Measurements from ENCODE around the gene NSMCE4A.

Gene NSMCE4A

GRCh38 chr10:122012731-122013130, 37.7 kb upstream of the NSMCE4A start:
- H4K8ac ChIP-seq (ENCODE audit: low read depth, low read length): no peak overlapping the region
- no peaks in the 10 kb centered on the region for H3K36me3 ChIP-seq (ENCODE audit: control insufficient read depth in 1 of 2, insufficient read depth in 2 of 2, low read length in 2 of 2)
- H3K27ac ChIP-seq (ENCODE audit: low read depth, low read length): no peak overlapping the region
- H4K12ac ChIP-seq (ENCODE audit: low read depth, low read length): no peak overlapping the region
- H2BK5ac ChIP-seq (ENCODE audit: low read depth, low read length, poor library complexity): no peak overlapping the region
- H3K9ac ChIP-seq (ENCODE audit: low read length): no peak overlapping the region
- DNase-seq: no peak
- H3K27me3 ChIP-seq (ENCODE audit: insufficient read depth, low read length): no peaks in the 10 kb centered on the region
- no peak overlapping the region for H2BK12ac ChIP-seq (ENCODE audit: low read length)
- no peak overlapping the region for H4K91ac ChIP-seq (ENCODE audit: low read depth, low read length)
- no peak overlapping the region for H3K23ac ChIP-seq (ENCODE audit: low read length)
- no peak overlapping the region for H3K18ac ChIP-seq (ENCODE audit: low read length)
- no peak overlapping the region for H2AK5ac ChIP-seq (ENCODE audit: low read length)
- no peak overlapping the region for H2AFZ ChIP-seq (ENCODE audit: insufficient read depth, low read length, poor library complexity)
- no peak overlapping the region for H2BK120ac ChIP-seq (ENCODE audit: insufficient read depth, low read length, poor library complexity)
- H3K4me3 ChIP-seq (ENCODE audit: low read depth, low read length): no peak overlapping the region
- H3K14ac ChIP-seq (ENCODE audit: low read length): no peak overlapping the region
- H3K79me1 ChIP-seq (ENCODE audit: low read length): no peaks in the 10 kb centered on the region
- no peaks in the 10 kb centered on the region for H3K4me1 ChIP-seq (ENCODE audit: control insufficient read depth in 1 of 2, insufficient read depth in 2 of 2, low read length in 2 of 2)
- H3K4ac ChIP-seq (ENCODE audit: low read depth, low read length): no peak overlapping the region
- no peak overlapping the region for H3K4me2 ChIP-seq (ENCODE audit: low read length)
- H3K9me3 ChIP-seq (ENCODE audit: insufficient read depth, low read depth, low read length): peaks cover 2% of the 10 kb centered on the region
- WGBS (ENCODE audit: extremely low coverage, insufficient coverage, insufficient read length): no CpG with 5 or more reads among the region's 5 CpGs
- H3K79me2 ChIP-seq (ENCODE audit: control insufficient read depth, insufficient read depth, low read length, poor library complexity): no peaks in the 10 kb centered on the region

- Histone ChIP-seq H3K4me1 (ENCODE audit: control insufficient read depth in 1 of 2, insufficient read depth in 2 of 2, low read length in 2 of 2) (no peaks in the 10 kb centered on the region), H3K4me2 (ENCODE audit: low read length) (no peak overlapping the region), H3K14ac (ENCODE audit: low read length) (no peak overlapping the region), H2BK120ac (ENCODE audit: insufficient read depth, low read length, poor library complexity) (no peak overlapping the region), H3K18ac (ENCODE audit: low read length) (no peak overlapping the region), H3K4ac (ENCODE audit: low read depth, low read length) (no peak overlapping the region), H2BK12ac (ENCODE audit: low read length) (no peak overlapping the region), H3K36me3 (ENCODE audit: control insufficient read depth in 1 of 2, insufficient read depth in 2 of 2, low read length in 2 of 2) (no peaks in the 10 kb centered on the region), H3K79me2 (ENCODE audit: control insufficient read depth, insufficient read depth, low read length, poor library complexity) (no peaks in the 10 kb centered on the region), H3K4me3 (ENCODE audit: low read depth, low read length) (no peak overlapping the region), H2BK5ac (ENCODE audit: low read depth, low read length, poor library complexity) (no peak overlapping the region), H3K23ac (ENCODE audit: low read length) (no peak overlapping the region), H3K79me1 (ENCODE audit: low read length) (no peaks in the 10 kb centered on the region), H3K9me3 (ENCODE audit: insufficient read depth, low read depth, low read length) (peaks cover 2% of the 10 kb centered on the region), H3K27ac (ENCODE audit: low read depth, low read length) (no peak overlapping the region), H4K8ac (ENCODE audit: low read depth, low read length) (no peak overlapping the region), H2AFZ (ENCODE audit: insufficient read depth, low read length, poor library complexity) (no peak overlapping the region), H3K9ac (ENCODE audit: low read length) (no peak overlapping the region), H4K12ac (ENCODE audit: low read depth, low read length) (no peak overlapping the region), H2AK5ac (ENCODE audit: low read length) (no peak overlapping the region), H4K91ac (ENCODE audit: low read depth, low read length) (no peak overlapping the region), H3K27me3 (ENCODE audit: insufficient read depth, low read length) (no peaks in the 10 kb centered on the region)
- no peak for DNase-seq
- WGBS (ENCODE audit: extremely low coverage, insufficient coverage, insufficient read length): no CpG with 5 or more reads among the region's 4 CpGs
Measured at GRCh38 chr10:122010405-122011050, 35.5 kb upstream of the NSMCE4A start.

- H3K79me2 ChIP-seq (ENCODE audit: control insufficient read depth, insufficient read depth, low read length, poor library complexity): no peaks in the 10 kb centered on the region
- no peak overlapping the region for H3K27ac ChIP-seq (ENCODE audit: low read depth, low read length)
- no peak overlapping the region for H3K9ac ChIP-seq (ENCODE audit: low read length)
- H3K27me3 ChIP-seq (ENCODE audit: insufficient read depth, low read length): no peaks in the 10 kb centered on the region
- H3K4me2 ChIP-seq (ENCODE audit: low read length): no peak overlapping the region
- H3K79me1 ChIP-seq (ENCODE audit: low read length): no peaks in the 10 kb centered on the region
- H3K23ac ChIP-seq (ENCODE audit: low read length): no peak overlapping the region
- H2AK5ac ChIP-seq (ENCODE audit: low read length): no peak overlapping the region
- no peak overlapping the region for H2BK5ac ChIP-seq (ENCODE audit: low read depth, low read length, poor library complexity)
- DNase-seq: no peak
- H4K91ac ChIP-seq (ENCODE audit: low read depth, low read length): no peak overlapping the region
- no peaks in the 10 kb centered on the region for H3K9me3 ChIP-seq (ENCODE audit: insufficient read depth, low read depth, low read length)
- no peak overlapping the region for H3K4me3 ChIP-seq (ENCODE audit: low read depth, low read length)
- no peak overlapping the region for H4K12ac ChIP-seq (ENCODE audit: low read depth, low read length)
- H3K18ac ChIP-seq (ENCODE audit: low read length): no peak overlapping the region
- H4K8ac ChIP-seq (ENCODE audit: low read depth, low read length): no peak overlapping the region
- H3K14ac ChIP-seq (ENCODE audit: low read length): no peak overlapping the region
- H2AFZ ChIP-seq (ENCODE audit: insufficient read depth, low read length, poor library complexity): no peak overlapping the region
- H3K4me1 ChIP-seq (ENCODE audit: control insufficient read depth in 1 of 2, insufficient read depth in 2 of 2, low read length in 2 of 2): no peaks in the 10 kb centered on the region
- H3K4ac ChIP-seq (ENCODE audit: low read depth, low read length): no peak overlapping the region
- no CpG with 5 or more reads among the region's 3 CpGs for WGBS (ENCODE audit: extremely low coverage, insufficient coverage, insufficient read length)
- no peak overlapping the region for H2BK120ac ChIP-seq (ENCODE audit: insufficient read depth, low read length, poor library complexity)
- no peak overlapping the region for H2BK12ac ChIP-seq (ENCODE audit: low read length)
- peaks cover 0 to 2% of the 10 kb centered on the region in 2 experiments for H3K36me3 ChIP-seq (ENCODE audit: control insufficient read depth in 1 of 2, insufficient read depth in 2 of 2, low read length in 2 of 2)
Measured at GRCh38 chr10:122007415-122007814, 32.4 kb upstream of the NSMCE4A start.

GRCh38 chr10:122001698-122002097, 26.7 kb upstream of the NSMCE4A start:
- Histone ChIP-seq H4K91ac (ENCODE audit: low read depth, low read length) (no peak overlapping the region), H3K36me3 (ENCODE audit: control insufficient read depth in 1 of 2, insufficient read depth in 2 of 2, low read length in 2 of 2) (peaks cover 0 to 2% of the 10 kb centered on the region in 2 experiments), H2AK5ac (ENCODE audit: low read length) (no peak overlapping the region), H2AFZ (ENCODE audit: insufficient read depth, low read length, poor library complexity) (no peak overlapping the region), H2BK12ac (ENCODE audit: low read length) (no peak overlapping the region), H2BK120ac (ENCODE audit: insufficient read depth, low read length, poor library complexity) (no peak overlapping the region), H3K9ac (ENCODE audit: low read length) (no peak overlapping the region), H2BK5ac (ENCODE audit: low read depth, low read length, poor library complexity) (no peak overlapping the region), H3K9me3 (ENCODE audit: insufficient read depth, low read depth, low read length) (no peaks in the 10 kb centered on the region), H3K27me3 (ENCODE audit: insufficient read depth, low read length) (no peaks in the 10 kb centered on the region), H3K18ac (ENCODE audit: low read length) (no peak overlapping the region), H3K4me1 (ENCODE audit: control insufficient read depth in 1 of 2, insufficient read depth in 2 of 2, low read length in 2 of 2) (no peaks in the 10 kb centered on the region), H3K4me3 (ENCODE audit: low read depth, low read length) (no peak overlapping the region), H4K12ac (ENCODE audit: low read depth, low read length) (no peak overlapping the region), H3K79me2 (ENCODE audit: control insufficient read depth, insufficient read depth, low read length, poor library complexity) (no peaks in the 10 kb centered on the region), H3K14ac (ENCODE audit: low read length) (no peak overlapping the region), H3K27ac (ENCODE audit: low read depth, low read length) (no peak overlapping the region), H3K4ac (ENCODE audit: low read depth, low read length) (no peak overlapping the region), H3K4me2 (ENCODE audit: low read length) (no peak overlapping the region), H3K23ac (ENCODE audit: low read length) (no peak overlapping the region), H3K79me1 (ENCODE audit: low read length) (no peaks in the 10 kb centered on the region), H4K8ac (ENCODE audit: low read depth, low read length) (no peak overlapping the region)
- DNase-seq: no peak
- WGBS (ENCODE audit: extremely low coverage, insufficient coverage, insufficient read length): no CpG with 5 or more reads among the region's 1 CpG
